COLO668 (cell line): ENCODE measurements around the gene TMEM201.

Experiments
- DNase-seq: peaks from one replicate; lab custom pipeline; 2025; ENCODE audit not compliant: unreplicated experiment; lab: John Stamatoyannopoulos, UW

Gene TMEM201

GRCh38 chr1:9598316-9598700 lies 9.6 kb downstream of the TMEM201 start:
- DNase-seq: no peak

- DNase-seq: no peak
Measured at GRCh38 chr1:9599741-9600140, 11.0 kb downstream of the TMEM201 start.

- DNase-seq: no peak
Measured at GRCh38 chr1:9600861-9601834, 12.4 kb downstream of the TMEM201 start.

- DNase-seq: peak; percentile 74
Measured at GRCh38 chr1:9601942-9602793, 13.5 kb downstream of the TMEM201 start.

GRCh38 chr1:9602794-9603167 lies 14.1 kb downstream of the TMEM201 start:
- DNase-seq: no peak

GRCh38 chr1:9603307-9603706 lies 14.6 kb downstream of the TMEM201 start:
- DNase-seq: no peak

- DNase-seq: no peak
Measured at GRCh38 chr1:9603766-9604753, 15.3 kb downstream of the TMEM201 start.

GRCh38 chr1:9604836-9605235 lies 16.1 kb downstream of the TMEM201 start:
- no peak for DNase-seq

- DNase-seq: no peak
Measured at GRCh38 chr1:9605946-9606455, 17.3 kb downstream of the TMEM201 start.

GRCh38 chr1:9606458-9606857 lies 17.7 kb downstream of the TMEM201 start:
- DNase-seq: no peak

GRCh38 chr1:9606948-9607347 lies 18.2 kb downstream of the TMEM201 start:
- DNase-seq: no peak

GRCh38 chr1:9607352-9607751 lies 18.6 kb downstream of the TMEM201 start:
- DNase-seq: no peak

- no peak for DNase-seq
Measured at GRCh38 chr1:9609998-9610397, 21.3 kb downstream of the TMEM201 start.

- no peak for DNase-seq
Measured at GRCh38 chr1:9610548-9610947, 21.8 kb downstream of the TMEM201 start.

- no peak for DNase-seq
Measured at GRCh38 chr1:9611716-9612115, 23.0 kb downstream of the TMEM201 start.

GRCh38 chr1:9612162-9612845 lies 23.6 kb downstream of the TMEM201 start:
- no peak for DNase-seq

GRCh38 chr1:9612871-9613624 lies 24.3 kb downstream of the TMEM201 start:
- no peak for DNase-seq

GRCh38 chr1:9613625-9614299 lies 25.1 kb downstream of the TMEM201 start:
- no peak for DNase-seq
